OCI-LY3 (cell line): Measurements from ENCODE around the gene DOCK7.
"Not testable (repeated sequence)": the region's sequence is repeated elsewhere in the genome, so short reads cannot be mapped to it uniquely, and the experiment has no call there.

Source experiments
- H2AFZ ChIP-seq: fragments of 200-600, 300-600 bp; shearing (Covaris generic); 2 replicates; pipeline ENCODE4 v1.6.0; 2014; ENCODE audit warnings: antibody characterized with exemption, low read depth, low read length
- H3K27ac ChIP-seq: fragments of 200-600, 300-600 bp; sonication (generic); 2 replicates; pipeline ENCODE4 v1.5.1; 2014; ENCODE audit warnings: mild to moderate bottlenecking, low read length, moderate library complexity, mixed read lengths
- H3K27me3 ChIP-seq: fragments of 200-600, 300-600 bp; sonication (generic); 2 replicates; pipeline ENCODE4 v1.6.1; 2014; ENCODE audit warnings: low read depth, low read length, mixed read lengths
- H3K36me3 ChIP-seq: fragments of 200-600, 300-600 bp; sonication (generic); replicated peaks from 2 replicates; pipeline ENCODE3; 2014; ENCODE audit warnings: low read depth, low read length, mixed read lengths
- H3K4me1 ChIP-seq: fragments of 300-600, 200-600 bp; sonication (generic); 2 replicates; pipeline ENCODE4 v1.6.1; 2014; ENCODE audit warnings: low read length, mixed read lengths
- H3K4me2 ChIP-seq: fragments of 200-600, 300-600 bp; sonication (generic); 2 replicates; pipeline ENCODE4 v1.6.1; 2014; ENCODE audit warnings: low read length, mixed read lengths
- H3K4me3 ChIP-seq: fragments of 300-600, 200-600 bp; sonication (generic); 2 replicates; pipeline ENCODE4 v1.5.1; 2014; ENCODE audit warnings: antibody characterized with exemption, mild to moderate bottlenecking, low read length, moderate library complexity
- H3K79me2 ChIP-seq: fragments of 300-600, 200-600 bp; shearing (Covaris generic); 2 replicates; pipeline ENCODE4 v1.6.1; 2014; ENCODE audit warnings: mild to moderate bottlenecking, low read length, mixed read lengths
- H3K9ac ChIP-seq: fragments of 300-600, 200-600 bp; shearing (Covaris generic); 2 replicates; pipeline ENCODE4 v1.6.0; 2014; ENCODE audit warnings: mild to moderate bottlenecking, low read length, moderate library complexity
- H3K9me3 ChIP-seq: fragments of 200-600, 300-600 bp; shearing (Covaris generic); 2 replicates; pipeline ENCODE4 v1.6.1; 2014; ENCODE audit warnings: low read length, mixed read lengths; ENCODE audit not compliant: insufficient read depth
- H4K20me1 ChIP-seq: fragments of 200-600, 300-600 bp; sonication (generic); 2 replicates; pipeline ENCODE4 v1.6.1; 2016; ENCODE audit warnings: low read length, mixed read lengths; ENCODE audit not compliant: insufficient read depth
- EZH2phosphoT487 ChIP-seq: fragments of 200-600 bp; shearing (Covaris generic); IDR thresholded peaks from 2 replicates; pipeline ENCODE4 v1.6.1; 2018; ENCODE audit warnings: antibody characterized with exemption, mixed run types, low read depth
- TF ChIP-seq, protein P1 (sequence below): fragments of 200-600, 300-600 bp; sonication (generic); IDR thresholded peaks from 2 replicates; pipeline ENCODE4 v1.5.1; 2014; ENCODE audit warnings: antibody characterized with exemption, low read length, low read depth

Gene DOCK7

DNA sequence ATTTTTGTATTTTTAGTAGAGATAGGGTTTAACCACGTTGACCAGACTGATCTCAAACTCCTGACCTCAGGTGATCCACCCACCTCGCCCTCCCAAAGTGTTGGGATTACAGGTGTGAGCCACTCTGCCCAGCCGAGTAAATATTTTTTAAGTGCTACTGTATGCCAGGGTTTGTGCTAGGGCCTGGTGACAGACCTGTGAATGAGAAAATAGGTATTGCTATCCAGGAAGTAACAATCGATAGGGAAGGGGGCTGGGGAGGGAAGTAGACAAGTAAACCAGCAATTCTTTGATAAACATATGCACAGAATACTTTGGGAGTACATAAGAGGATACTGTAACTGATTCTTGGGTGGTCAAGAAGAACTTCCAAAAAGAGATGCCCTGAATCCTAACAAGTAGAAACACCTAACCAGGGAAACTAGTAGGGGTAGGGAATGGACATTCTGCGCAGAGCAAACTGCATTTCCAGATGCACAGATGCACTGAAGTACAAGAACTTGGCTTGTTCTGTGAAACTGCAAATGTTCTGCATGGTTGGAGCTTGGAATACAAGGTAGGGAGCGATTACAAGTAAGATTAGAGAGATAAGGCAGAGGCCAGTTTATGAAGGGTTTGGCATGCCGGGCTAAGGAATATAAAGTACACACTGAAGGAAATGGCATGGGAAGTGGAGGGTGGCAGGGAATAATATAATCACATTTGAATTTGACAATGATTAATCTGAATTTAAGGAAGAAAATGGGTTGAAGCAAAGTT lies 19.0 kb upstream of the DOCK7 start:
- Histone ChIP-seq H3K27me3 (no peaks in the 10 kb centered on the region), H3K4me3 (no peak overlapping the region), H3K36me3 (no peaks in the 10 kb centered on the region), H3K4me1 (no peaks in the 10 kb centered on the region), H3K9ac (no peak overlapping the region), H4K20me1 (no peaks in the 10 kb centered on the region), H2AFZ (no peak overlapping the region), H3K9me3 (no peaks in the 10 kb centered on the region), H3K4me2 (no peak overlapping the region), H3K27ac (no peak overlapping the region), H3K79me2 (no peaks in the 10 kb centered on the region)
- no peak for TF ChIP-seq EZH2phosphoT487
- TF ChIP-seq, protein P1, sequence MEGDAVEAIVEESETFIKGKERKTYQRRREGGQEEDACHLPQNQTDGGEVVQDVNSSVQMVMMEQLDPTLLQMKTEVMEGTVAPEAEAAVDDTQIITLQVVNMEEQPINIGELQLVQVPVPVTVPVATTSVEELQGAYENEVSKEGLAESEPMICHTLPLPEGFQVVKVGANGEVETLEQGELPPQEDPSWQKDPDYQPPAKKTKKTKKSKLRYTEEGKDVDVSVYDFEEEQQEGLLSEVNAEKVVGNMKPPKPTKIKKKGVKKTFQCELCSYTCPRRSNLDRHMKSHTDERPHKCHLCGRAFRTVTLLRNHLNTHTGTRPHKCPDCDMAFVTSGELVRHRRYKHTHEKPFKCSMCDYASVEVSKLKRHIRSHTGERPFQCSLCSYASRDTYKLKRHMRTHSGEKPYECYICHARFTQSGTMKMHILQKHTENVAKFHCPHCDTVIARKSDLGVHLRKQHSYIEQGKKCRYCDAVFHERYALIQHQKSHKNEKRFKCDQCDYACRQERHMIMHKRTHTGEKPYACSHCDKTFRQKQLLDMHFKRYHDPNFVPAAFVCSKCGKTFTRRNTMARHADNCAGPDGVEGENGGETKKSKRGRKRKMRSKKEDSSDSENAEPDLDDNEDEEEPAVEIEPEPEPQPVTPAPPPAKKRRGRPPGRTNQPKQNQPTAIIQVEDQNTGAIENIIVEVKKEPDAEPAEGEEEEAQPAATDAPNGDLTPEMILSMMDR, result no peak

DNA sequence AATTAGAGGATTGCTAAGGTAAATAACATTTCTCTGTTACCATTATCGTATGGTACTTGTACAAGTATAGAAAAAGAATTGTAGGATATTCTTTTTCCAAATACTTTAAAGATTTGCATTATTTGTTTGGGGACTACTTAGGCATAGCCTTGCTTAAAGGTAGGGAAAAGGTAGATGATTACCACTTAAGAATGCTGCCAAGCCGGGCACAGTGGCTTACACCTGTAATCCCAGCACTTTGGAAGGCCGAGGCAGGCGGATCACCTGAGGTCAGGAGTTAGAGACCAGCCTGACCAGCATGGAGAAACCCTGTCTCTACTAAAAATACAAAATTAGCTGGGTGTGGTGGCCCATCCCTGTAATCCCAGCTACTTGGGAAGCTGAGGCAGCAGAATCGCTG lies 10.0 kb upstream of the DOCK7 start:
- H3K27me3 ChIP-seq, H3K4me3 ChIP-seq, H3K4me1 ChIP-seq, H3K9me3 ChIP-seq, H2AFZ ChIP-seq, H3K27ac ChIP-seq, H3K79me2 ChIP-seq, H3K36me3 ChIP-seq, H4K20me1 ChIP-seq, H3K9ac ChIP-seq, H3K4me2 ChIP-seq: not testable (repeated sequence)

GRCh38 chr1:62694479-62694878 lies 6.3 kb upstream of the DOCK7 start:
- not testable (repeated sequence) for H4K20me1 ChIP-seq, H3K9ac ChIP-seq, H3K27ac ChIP-seq, H3K4me2 ChIP-seq, H3K27me3 ChIP-seq, H3K4me1 ChIP-seq, H2AFZ ChIP-seq, H3K79me2 ChIP-seq, H3K36me3 ChIP-seq, H3K4me3 ChIP-seq, H3K9me3 ChIP-seq

- Histone ChIP-seq H3K4me2 (no peak overlapping the region), H3K9ac (no peak overlapping the region), H3K4me1 (no peaks in the 10 kb centered on the region), H2AFZ (no peak overlapping the region), H4K20me1 (no peaks in the 10 kb centered on the region), H3K27me3 (no peaks in the 10 kb centered on the region), H3K36me3 (no peaks in the 10 kb centered on the region), H3K9me3 (no peaks in the 10 kb centered on the region), H3K4me3 (no peak overlapping the region), H3K27ac (no peak overlapping the region), H3K79me2 (no peaks in the 10 kb centered on the region)
- TF ChIP-seq, protein P1, result no peak
- no peak for TF ChIP-seq EZH2phosphoT487
These were observed 4.9 kb upstream of the DOCK7 start for GRCh38 chr1:62693123-62693522.

DNA sequence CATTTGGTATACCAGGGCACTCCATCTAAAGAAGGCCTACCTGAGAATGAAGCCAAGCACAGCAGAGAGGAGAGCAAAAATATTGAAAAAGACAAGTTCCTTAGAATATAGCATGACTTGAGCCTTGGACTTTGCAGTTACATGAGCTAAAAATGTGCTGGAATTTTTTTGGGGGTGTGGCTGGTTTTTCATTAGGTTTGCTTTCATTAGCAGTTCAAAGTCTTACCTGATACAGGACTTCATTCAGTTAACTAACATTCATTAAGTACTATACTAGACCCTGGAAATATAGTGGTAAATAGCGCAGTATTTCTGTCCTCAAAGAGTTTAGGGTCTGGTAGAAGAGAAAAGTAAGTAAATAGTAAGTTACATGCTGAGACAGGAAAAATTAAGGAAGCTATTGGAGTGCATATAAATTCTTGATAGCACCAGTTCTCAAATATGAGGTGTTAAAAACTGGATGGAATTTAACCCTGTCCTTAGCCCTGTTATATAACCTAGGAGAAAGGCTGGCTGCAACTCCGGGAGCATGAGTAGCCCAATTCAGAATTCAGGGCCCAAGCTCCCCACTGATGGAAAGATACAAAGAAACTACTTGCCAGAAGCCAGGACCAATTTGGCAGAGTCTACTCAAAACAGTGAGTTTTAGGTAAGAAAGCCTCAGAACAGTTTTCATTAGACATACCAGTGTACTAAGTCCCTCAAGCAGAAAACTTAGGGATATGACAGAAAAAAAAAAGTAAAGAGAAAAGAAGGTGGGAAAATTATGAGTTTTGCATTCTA lies 3.1 kb upstream of the DOCK7 start:
- Histone ChIP-seq H3K36me3 (no peaks in the 10 kb centered on the region), H3K9me3 (no peaks in the 10 kb centered on the region), H3K27me3 (no peaks in the 10 kb centered on the region), H4K20me1 (no peaks in the 10 kb centered on the region), H3K9ac (no peak overlapping the region), H3K4me2 (no peak overlapping the region), H3K79me2 (peaks cover 4% of the 10 kb centered on the region; the same call in 1 of the 2 replicates), H3K27ac (no peak overlapping the region), H2AFZ (no peak overlapping the region), H3K4me3 (no peak overlapping the region), H3K4me1 (peaks cover 3% of the 10 kb centered on the region; the same call in 1 of the 2 replicates)
- no peak for TF ChIP-seq EZH2phosphoT487
- TF ChIP-seq, protein P1, result no peak
